ENCODE results near the gene SLC2A5.

DNA sequence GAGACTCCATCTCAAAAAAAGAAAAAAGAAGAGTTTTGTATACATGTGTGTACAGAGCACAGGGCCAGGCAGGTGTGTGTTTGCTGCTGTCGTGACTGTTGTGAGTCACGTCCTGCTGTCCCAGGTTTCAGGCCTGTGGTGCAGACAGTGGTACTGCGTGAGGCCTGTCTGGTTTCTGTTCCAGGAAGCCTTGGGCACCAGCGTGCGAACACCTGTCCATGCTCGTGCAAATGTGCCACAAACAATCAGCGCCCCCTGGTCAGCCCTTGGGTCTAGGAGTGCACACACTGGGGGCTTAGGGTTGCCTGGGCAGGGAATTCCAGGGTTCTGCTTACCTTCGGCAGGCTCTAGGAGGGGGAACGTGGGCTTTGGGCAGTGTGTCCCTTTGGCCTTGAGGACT is 42.5 kb upstream of the SLC2A5 start:
- TF ChIP-seq EP300 (IDR thresholded peaks at IDR 0.05) (no peak), POLR2A (IDR thresholded peaks at IDR 0.05) (no peak), POLR2AphosphoS5 (IDR thresholded peaks at IDR 0.05) (no peak)
- TF ChIP-seq, protein P1, sequence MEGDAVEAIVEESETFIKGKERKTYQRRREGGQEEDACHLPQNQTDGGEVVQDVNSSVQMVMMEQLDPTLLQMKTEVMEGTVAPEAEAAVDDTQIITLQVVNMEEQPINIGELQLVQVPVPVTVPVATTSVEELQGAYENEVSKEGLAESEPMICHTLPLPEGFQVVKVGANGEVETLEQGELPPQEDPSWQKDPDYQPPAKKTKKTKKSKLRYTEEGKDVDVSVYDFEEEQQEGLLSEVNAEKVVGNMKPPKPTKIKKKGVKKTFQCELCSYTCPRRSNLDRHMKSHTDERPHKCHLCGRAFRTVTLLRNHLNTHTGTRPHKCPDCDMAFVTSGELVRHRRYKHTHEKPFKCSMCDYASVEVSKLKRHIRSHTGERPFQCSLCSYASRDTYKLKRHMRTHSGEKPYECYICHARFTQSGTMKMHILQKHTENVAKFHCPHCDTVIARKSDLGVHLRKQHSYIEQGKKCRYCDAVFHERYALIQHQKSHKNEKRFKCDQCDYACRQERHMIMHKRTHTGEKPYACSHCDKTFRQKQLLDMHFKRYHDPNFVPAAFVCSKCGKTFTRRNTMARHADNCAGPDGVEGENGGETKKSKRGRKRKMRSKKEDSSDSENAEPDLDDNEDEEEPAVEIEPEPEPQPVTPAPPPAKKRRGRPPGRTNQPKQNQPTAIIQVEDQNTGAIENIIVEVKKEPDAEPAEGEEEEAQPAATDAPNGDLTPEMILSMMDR (IDR thresholded peaks at IDR 0.05) = no peak

Data from gastroesophageal sphincter (tissue), 3 donors.